Suprapubic skin (tissue), 4 donors: ENCODE measurements around the gene MAPK8IP2.

Experiments
- CTCF ChIP-seq, 2 donors: fragments of 200-600 bp in 1 of 2; fragments of 450-650 bp in 1 of 2; sonication (generic) in 1 of 2; IDR thresholded peaks; one replicate each; pipeline ENCODE4 v1.5.1; 2016 to 2019; ENCODE audit warnings: antibody characterized with exemption in 2 of 2, mild to moderate bottlenecking in 1 of 2, moderate library complexity in 1 of 2
- EP300 ChIP-seq: sonication (generic); formaldehyde crosslinking; IDR thresholded peaks from one replicate; pipeline ENCODE4 v1.6.1; 2017; ENCODE audit warnings: antibody characterized with exemption
- POLR2A ChIP-seq, 2 donors: fragments of 450-650 bp; IDR thresholded peaks; one replicate each; pipeline ENCODE4 v1.6.1; 2017; ENCODE audit warnings: antibody characterized with exemption in 2 of 2, mild to moderate bottlenecking in 2 of 2, moderate library complexity in 2 of 2
- POLR2AphosphoS5 ChIP-seq, 3 donors: sonication (generic); formaldehyde crosslinking; IDR thresholded peaks; one replicate each; pipeline ENCODE4 v1.6.1; 2017; ENCODE audit warnings: antibody characterized with exemption in 3 of 3

- TF ChIP-seq CTCF (IDR thresholded peaks at IDR 0.05) (no peak), POLR2A (IDR thresholded peaks at IDR 0.05) (no peak), POLR2AphosphoS5 (IDR thresholded peaks at IDR 0.05) (no peak), EP300 (no peak)
These were observed 23.0 kb upstream of the MAPK8IP2 start for GRCh38 chr22:50577697-50577986.
